HG03354 (cell line): ENCODE measurements around the gene UNC45A.

ENCODE experiments used
- ATAC-seq: cut with Tn5 transposase; IDR thresholded peaks from one replicate; pipeline ENCODE4 v1.9.1; 2021; ENCODE audit warnings: mild to moderate bottlenecking; ENCODE audit not compliant: unreplicated experiment, poor library complexity, severe bottlenecking

Gene UNC45A

GRCh38 chr15:90956274-90957030 is 21.4 kb downstream of the UNC45A start:
- ATAC-seq: peak; percentile 30

DNA sequence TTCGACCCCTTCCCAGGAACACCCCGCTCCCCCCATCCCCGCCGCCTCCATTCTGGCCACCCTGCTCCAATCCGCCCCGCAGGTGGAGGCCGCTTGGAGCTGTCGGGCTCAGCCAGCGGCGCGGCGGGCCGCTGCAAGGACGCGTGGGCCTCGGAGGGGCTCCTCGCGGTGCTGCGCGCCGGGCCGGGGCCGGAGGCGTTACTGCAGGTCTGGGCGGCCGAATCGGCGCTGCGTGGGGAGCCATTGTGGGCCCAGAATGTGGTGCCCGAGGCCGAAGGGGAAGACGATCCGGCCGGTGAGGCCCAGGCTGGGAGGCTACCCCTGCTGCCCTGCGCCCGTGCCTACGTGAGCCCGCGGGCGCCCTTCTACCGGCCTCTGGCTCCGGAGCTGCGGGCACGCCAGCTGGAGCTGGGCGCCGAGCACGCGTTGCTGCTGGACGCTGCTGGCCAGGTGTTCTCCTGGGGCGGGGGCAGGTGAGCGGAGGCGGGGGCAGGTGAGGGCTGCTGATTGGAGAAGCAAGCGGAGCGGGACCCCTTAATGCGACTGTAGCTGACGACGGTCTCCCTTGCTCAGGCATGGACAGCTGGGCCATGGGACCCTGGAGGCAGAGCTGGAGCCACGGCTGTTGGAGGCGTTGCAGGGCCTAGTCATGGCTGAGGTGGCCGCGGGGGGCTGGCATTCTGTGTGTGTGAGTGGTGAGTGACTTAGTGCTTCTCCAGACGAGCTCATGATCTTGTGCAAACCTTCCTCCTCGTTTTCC is 22.1 kb downstream of the UNC45A start:
- ATAC-seq: no peak

- ATAC-seq: no peak
Observed at GRCh38 chr15:90957791-90958190, 22.7 kb downstream of the UNC45A start.

GRCh38 chr15:90959028-90959595 is 24.0 kb downstream of the UNC45A start:
- ATAC-seq: no peak

- no peak for ATAC-seq
Observed at GRCh38 chr15:90959894-90960293, 24.8 kb downstream of the UNC45A start.

GRCh38 chr15:90960298-90961091 is 25.4 kb downstream of the UNC45A start:
- no peak for ATAC-seq

- ATAC-seq: no peak
Observed at GRCh38 chr15:90962021-90962420, 26.9 kb downstream of the UNC45A start.

- ATAC-seq: no peak
Observed at GRCh38 chr15:90966262-90966661, 31.2 kb downstream of the UNC45A start.

DNA sequence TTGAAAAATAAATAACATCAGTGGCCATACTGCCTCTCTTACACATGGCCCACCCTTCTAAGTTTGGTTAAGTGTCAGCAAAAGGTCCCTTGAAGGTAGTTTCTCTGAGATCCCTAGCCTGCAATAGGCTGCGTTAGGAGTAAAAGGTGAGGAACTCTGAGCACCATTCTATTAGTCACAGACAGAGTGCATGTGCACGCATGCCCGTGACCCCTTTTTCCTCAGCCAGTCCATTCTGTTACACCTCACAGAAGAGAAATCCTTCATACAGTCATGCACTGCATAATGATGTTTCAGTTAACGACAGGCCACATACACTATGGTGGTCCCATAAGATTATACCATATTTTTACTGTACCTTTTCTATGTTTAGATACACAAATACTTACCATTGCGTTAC is 32.1 kb downstream of the UNC45A start:
- no peak for ATAC-seq

DNA sequence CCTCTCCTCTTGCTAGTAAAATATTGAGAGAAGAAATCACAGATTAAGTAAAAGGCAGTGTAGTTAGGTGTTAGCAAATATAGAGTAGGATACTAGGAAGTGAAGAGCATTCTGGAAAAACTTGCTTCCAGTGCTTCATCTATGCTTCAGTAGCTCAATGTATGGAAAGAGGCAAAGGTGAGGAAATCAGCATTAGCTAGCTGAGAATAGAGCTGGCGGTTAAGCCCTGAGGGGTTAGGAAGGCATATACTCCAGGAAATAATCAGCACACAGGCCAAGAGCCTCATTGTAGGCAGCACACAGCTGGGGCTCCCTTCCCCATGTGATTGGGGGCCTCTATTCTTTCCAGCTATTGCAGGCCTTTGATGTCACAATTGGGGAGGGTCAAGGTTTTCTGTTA is 33.3 kb downstream of the UNC45A start:
- ATAC-seq: no peak

DNA sequence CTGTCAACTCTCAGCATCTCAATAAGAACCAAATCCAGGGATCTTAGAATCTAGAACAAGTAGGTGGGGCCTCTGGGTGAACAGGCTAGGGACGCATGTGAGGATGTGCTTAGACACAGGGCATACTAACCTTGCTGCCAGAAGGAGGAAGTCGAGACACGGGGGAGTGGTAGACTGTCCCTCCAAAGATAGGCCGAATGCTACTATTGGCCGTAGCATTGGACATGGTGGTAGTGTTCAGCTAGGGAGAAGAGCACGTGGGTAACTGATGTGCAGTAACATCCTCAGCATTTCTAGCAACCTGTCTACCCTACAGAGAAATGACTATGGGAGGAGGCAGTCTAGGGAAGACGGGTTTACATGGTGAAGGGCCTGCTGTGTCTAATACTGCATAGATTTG is 35.2 kb downstream of the UNC45A start:
- no peak for ATAC-seq

DNA sequence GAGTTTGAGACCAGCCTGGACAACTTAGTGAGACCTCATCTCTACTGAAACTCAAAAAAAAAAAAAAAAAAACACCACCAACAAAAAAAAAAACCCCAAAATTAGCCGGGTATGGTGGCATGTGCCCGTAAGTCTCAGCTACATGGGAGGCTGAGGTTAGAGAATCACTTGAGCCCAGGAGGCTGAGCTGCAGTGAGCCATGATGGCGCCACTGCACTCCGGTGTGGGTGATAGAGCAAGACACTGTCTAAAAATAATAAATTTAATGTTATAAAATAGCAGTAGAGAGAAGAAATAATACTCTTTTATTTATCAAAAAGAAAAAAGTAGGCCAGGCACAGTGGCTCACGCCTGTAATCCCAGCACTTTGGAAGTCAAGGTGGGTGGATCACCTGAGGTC is 37.0 kb downstream of the UNC45A start:
- ATAC-seq: no peak

GRCh38 chr15:90974216-90974615 is 39.1 kb downstream of the UNC45A start:
- ATAC-seq: no peak

GRCh38 chr15:90979582-90979981 is 44.5 kb downstream of the UNC45A start:
- ATAC-seq: no peak

- ATAC-seq: peak; percentile 84
Observed at GRCh38 chr15:90981681-90982080, 46.6 kb downstream of the UNC45A start.

GRCh38 chr15:90982135-90982534 is 47.0 kb downstream of the UNC45A start:
- peak; percentile 55 for ATAC-seq

DNA sequence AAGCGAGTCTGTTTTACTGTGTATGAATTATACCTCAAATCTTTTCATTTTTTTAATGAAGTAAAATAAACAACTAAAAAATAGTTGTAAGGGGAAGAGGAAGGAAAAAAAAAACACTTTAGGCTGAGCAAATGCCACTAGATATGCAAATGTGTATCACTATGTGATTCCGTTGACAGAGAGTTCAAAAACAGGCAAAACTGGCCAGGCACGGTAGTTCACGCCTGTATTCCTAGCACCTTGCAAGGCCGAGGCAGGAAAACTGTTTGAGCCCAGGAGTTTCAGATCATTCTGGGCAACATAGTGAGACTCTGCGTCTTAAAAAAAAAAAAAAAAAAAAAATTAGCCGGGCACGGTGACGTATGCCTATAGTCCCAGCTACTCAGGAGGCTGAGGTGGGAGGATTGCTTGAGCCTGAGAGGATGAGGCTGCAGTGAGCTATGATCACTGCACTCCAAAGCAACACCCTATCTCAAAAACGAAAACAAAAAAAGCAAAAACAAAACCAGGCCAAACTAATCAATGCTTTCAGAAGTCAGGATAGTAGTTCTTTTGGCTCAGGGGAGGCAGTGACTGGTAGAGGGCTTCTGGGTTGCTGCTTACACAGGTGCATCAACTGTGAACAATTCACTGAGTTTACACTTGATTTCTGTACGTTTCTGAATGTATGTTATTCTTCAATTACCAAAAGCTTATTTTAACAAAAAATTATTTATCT is 51.9 kb downstream of the UNC45A start:
- ATAC-seq: peak; percentile 68

DNA sequence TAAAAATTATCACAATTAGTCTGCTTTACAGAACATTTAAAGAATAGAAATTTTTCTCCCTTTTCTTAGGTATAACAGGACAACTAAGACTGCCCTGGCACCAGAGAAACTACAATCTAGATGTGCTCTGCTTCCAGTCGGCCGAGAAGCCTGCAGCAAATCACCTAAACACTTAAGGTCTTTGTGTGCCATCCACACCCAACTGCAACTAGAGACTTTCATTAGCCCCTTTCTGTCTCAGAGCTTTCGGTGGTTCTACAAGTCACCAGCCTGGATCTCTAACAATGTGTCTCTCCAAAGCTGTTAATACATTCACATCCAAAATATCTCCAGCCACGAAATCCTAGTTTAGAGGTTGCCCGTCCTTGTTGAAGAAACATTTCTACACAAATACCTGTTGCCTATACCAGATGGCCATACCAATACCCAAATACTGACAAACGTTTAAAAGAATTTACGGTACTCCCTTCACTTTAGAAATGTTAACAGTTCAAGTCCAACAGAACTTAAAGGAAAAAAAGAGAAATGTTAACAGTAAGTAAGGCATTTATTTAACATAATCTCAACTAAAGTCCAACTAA is 52.6 kb downstream of the UNC45A start:
- ATAC-seq: no peak

- ATAC-seq: no peak
Observed at GRCh38 chr15:90988296-90988695, 53.2 kb downstream of the UNC45A start.
